Tongue (tissue), 2 donors: ENCODE results near the gene CFAP299. TPM values are rescaled to one million over a fixed set of nuclear protein-coding genes. Genes with fewer than 3 reads are reported as not detected.
"Not testable (repeated sequence)": the region's sequence is repeated elsewhere in the genome, so short reads cannot be mapped to it uniquely, and the experiment has no call there.

Source experiments
- DNase-seq: peaks from one replicate; pipeline ENCODE4 v3.0.0-alpha.2; 2015
- total RNA-seq: library from RNA; depleted of rRNA; stranded (reverse); fragments of >200 nt; gene quantifications from one replicate; pipeline ENCODE4 v1.2.3, GENCODE V29; 2014

CFAP299 gene
- total RNA-seq, 1 donor from 2014 or later = not detected

- DNase-seq = no peak
These were observed 54.6 kb downstream of the CFAP299 start for GRCh38 chr4:80390178-80390577.

GRCh38 chr4:80393246-80393969, 57.9 kb downstream of the CFAP299 start:
- no peak for DNase-seq

GRCh38 chr4:80393970-80394250, 58.4 kb downstream of the CFAP299 start:
- DNase-seq = no peak

DNA sequence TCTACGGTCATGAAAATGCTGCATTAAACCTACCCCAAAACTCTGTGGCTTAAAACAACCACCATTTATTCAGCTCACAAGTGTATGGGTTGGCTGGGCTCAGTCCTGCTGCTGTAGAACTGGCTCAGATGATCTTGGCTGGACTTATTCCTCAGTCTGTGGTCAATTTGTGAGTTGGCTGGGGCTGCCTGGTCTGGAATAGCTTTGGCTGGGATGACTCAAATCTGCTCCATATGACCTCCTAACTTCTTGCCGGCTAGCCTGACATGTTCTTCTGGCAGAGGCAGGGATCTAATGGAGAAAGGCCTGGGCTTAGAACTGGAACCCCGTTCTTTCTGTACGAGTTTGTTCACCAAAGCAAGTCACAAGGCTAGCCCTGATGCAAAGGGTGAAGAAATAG, 71.7 kb downstream of the CFAP299 start:
- DNase-seq = peak; percentile 39

DNA sequence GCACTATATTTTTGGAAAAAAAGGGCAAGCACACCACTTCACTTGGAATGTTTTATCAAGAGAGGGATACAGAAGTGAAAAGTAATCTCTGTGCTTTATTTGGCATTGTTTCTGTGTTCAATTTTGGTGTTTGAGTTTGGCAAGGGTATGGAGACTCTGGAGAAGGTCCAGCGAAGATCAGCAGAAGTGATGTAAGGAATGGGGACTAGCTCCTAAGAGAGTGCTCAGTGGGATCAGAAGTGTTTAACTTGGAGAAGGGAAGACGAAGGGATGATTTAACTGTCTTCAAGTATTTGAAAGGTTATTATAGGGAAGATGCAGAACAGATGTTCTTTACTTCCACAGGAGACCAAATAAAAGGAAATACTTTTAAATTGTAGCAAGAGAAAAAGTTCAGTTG, 74.3 kb downstream of the CFAP299 start:
- peak; percentile 50 for DNase-seq

GRCh38 chr4:80412322-80412721, 76.8 kb downstream of the CFAP299 start:
- DNase-seq = no peak

DNA sequence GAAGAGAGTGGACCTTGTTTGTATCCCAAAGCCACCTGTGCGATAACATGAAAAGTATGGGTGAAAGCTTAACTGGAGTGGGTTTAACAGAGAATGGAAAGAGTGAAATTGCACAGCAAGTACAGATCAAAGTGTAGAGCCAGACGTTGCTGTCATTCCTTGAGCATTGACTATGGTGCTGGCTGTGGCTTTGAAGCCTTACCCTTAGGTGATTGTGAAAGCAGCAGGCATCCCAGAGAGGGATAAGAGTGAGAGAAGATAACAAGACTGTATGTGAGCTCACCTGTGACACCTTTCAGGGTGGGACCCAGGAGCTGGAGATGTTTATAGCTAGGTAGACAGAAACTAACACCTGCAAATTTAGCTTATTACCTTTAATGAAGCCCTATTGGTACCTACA, 77.6 kb downstream of the CFAP299 start:
- DNase-seq = no peak

DNA sequence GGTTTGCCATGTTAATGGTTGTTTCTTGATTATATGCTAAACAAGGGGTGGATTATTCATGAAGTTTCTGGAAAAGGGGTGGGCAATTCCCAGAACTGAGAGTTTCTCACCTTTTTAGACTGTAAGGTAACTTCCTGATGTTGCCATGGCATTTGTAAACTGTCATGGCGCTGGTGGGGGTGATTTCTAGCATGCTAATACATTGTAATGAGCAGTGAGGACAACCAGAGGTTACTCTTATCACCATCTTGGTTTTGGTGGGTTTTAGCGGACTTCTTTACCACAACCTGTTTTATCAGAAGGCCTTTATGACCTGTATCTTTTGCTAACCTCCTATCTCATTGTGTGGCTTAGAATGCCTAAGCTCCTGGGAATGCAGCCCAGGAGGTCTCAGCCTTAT, 81.5 kb downstream of the CFAP299 start:
- DNase-seq = no peak

GRCh38 chr4:80419946-80420345, 84.4 kb downstream of the CFAP299 start:
- DNase-seq = no peak

- no peak for DNase-seq
These were observed 85.1 kb downstream of the CFAP299 start for GRCh38 chr4:80420638-80421037.

DNA sequence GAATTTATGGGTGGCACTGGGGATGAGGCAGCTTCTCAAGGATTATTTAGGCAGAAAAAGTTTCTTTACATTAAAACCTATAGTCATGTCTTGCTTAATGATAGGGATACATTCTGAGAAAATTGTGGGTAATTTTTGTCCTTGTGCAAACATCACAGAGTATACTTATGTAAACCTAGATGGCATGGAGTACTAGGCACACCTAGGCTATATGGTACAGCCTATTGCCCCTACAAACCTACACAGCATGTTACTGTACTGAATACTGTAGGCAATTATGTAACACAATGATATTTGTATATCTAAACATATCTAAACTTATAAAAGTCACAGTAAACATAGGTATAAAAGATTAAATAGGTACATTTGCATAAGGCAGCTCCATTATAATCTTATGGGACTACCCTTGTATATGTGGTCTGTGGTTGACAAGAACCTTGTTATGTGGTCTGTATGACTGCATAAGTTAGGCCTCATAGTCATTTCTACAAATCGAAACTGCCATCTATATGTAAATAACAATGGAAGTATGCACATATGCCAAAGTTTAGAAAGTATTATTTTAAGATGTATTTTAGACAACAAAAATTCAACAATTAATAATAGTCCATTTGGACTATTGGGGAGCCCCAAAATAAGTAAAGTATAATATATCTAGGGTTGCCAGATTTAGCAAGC, 87.3 kb downstream of the CFAP299 start:
- DNase-seq = no peak

GRCh38 chr4:80423553-80424224, 88.2 kb downstream of the CFAP299 start:
- DNase-seq = no peak

DNA sequence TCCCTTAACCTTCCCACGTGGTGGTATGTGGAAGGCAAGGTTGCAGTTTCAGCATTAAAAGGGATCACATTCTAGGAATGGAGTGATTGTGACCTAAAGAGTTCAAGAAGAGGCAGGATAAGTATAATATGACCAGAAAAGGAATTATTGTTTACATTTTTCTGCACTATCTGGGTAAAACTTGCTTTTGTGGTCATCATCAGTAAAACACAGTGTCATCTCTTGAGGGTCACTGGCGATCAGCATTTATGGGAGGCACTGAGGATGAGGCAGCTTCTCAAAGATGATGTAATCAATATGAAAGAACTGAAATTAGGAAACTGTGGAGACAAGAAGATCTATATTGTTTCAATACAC, 88.7 kb downstream of the CFAP299 start:
- no peak for DNase-seq

- no peak for DNase-seq
These were observed 89.9 kb downstream of the CFAP299 start for GRCh38 chr4:80425124-80426100.

- no peak for DNase-seq
These were observed 95.9 kb downstream of the CFAP299 start for GRCh38 chr4:80431203-80431965.

DNA sequence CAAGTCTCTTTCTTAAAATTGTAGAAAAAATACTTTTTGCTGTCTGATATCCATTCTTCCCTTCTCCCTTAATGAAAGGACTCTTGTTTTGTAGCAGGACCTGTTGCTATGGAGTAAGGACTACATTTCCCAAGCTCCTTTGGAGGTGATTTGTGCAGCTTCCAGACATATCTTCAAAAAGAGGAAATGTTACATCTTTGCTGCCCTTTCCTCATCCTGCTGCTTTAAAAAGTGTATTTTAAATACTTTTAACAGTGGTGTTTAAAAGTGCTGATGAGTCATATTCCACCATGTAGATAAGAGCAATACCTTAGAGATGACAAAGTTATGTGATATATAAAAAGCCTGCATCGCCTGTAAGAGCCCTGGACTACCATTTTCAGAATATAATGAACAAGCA, 98.7 kb downstream of the CFAP299 start:
- DNase-seq = no peak

- no peak for DNase-seq
These were observed 102.5 kb downstream of the CFAP299 start for GRCh38 chr4:80438016-80438415.

DNA sequence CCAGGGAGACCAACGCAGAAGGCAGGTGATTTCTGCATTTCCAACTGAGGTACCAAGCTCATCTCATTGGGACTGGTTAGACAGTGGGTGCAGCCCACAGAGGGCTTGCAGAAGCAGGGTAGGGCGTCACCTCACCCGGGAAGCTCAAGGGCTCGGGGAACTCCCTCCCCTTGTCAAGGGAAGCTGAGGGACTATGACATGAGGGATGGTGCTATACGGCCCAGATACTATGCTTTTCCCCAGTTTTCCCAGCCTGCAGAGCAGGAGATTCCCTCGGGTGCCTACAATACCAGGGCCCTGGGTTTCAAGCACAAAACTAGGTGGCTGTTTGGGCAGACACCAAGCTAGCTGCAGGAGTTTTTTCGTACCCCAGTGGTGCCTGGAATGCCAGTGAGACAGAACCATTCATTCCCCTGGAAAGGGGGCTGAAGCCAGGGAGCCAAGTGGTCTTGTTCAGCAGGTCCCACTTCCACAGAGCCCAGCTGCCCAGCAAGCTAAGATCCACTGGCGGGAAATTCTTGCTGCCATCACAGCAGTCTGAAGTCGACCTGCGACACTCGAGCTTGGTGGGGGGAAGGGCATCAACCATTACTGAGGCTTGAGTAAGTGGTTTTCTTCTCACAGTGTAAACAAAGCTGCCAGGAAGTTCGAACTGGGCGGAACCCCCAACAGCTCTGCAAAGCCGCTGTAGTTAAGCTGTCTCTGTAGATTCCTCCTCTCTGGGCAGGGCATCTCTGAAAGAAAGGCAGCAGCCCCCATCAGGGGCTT, 103.9 kb downstream of the CFAP299 start:
- DNase-seq = not testable (repeated sequence)

GRCh38 chr4:80446248-80446647, 110.7 kb downstream of the CFAP299 start:
- DNase-seq = no peak

DNA sequence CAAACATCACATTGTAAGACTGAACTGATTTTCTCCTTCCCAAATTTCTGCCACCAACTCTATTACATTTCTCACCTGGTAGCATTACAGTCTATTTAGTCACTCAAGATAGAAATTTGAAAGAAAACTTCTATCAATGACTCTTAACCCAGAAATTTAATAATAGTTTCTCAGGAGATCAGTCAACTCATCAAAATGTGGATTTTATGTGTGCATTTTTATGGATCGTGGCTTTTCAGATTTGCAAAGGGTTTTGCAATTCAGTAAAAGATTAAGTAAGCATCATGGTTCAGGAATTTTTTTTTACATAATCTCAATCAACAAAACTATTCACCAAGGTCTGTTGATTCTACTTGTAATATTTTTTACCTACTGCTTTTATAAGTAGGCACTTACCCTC, 111.1 kb downstream of the CFAP299 start:
- DNase-seq = no peak

DNA sequence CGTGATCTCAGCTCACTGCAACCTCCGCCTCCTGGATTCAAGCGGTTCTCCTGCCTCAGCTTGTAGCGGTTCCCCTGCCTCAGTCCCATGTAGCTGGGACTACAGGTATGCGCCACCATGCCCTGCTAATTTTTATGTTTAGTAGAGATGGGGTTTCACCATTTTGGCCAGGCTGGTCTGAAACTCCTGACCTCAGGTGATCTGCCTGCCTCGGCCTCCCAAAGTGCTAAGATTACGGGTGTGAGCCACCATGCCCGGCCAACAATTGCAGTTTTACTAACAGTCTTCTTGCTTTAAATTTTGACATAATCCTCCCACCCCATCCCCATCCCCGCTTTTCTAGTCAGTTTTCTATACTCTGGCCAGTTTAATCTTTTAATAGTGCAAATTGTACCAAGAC, 112.0 kb downstream of the CFAP299 start:
- DNase-seq = no peak
